CD14-positive monocyte (primary cell): ENCODE data around the gene GCC2. TPM values are rescaled to one million over a fixed set of nuclear protein-coding genes. Genes with fewer than 3 reads are reported as not detected.

Source experiments
- DNase-seq, 3 donors: peaks; one replicate each; pipeline ENCODE4 v3.0.0-alpha.2; 2011 to 2022
- H2AFZ ChIP-seq: 2 replicates; pipeline ENCODE4 v1.6.0; 2012; ENCODE audit warnings: mild to moderate bottlenecking, low read depth, low read length, inconsistent platforms; ENCODE audit not compliant: insufficient read depth, poor library complexity, severe bottlenecking
- H3K27ac ChIP-seq, 2 donors: 1 replicate in 1 of 2; 2 replicates in 1 of 2; pipeline ENCODE4 v1.5.1; 2012 to 2013; ENCODE audit warnings: low read length in 2 of 2, control low read depth in 1 of 2, inconsistent platforms in 1 of 2, low read depth in 1 of 2, mild to moderate bottlenecking in 1 of 2
- H3K27me3 ChIP-seq, 2 donors: one replicate each; pipeline versions ENCODE4 v1.6.0 to v1.6.1; 2011 to 2013; ENCODE audit warnings: low read length in 2 of 2; ENCODE audit not compliant: control insufficient read depth in 2 of 2, insufficient read depth in 2 of 2
- H3K36me3 ChIP-seq, 2 donors: replicated peaks in 1 of 2; 1 replicate in 1 of 2; 2 replicates in 1 of 2; pipeline versions ENCODE4 v1.5.1 to v1.6.1; 2012 to 2013; ENCODE audit warnings: low read length in 2 of 2, control low read depth in 1 of 2, inconsistent platforms in 1 of 2, mild to moderate bottlenecking in 1 of 2; ENCODE audit not compliant: insufficient read depth in 2 of 2, control insufficient read depth in 1 of 2
- H3K4me1 ChIP-seq, 2 donors: 1 replicate in 1 of 2; 2 replicates in 1 of 2; pipeline versions ENCODE4 v1.5.1 to v1.6.1; 2012 to 2013; ENCODE audit warnings: low read length in 2 of 2, control low read depth in 1 of 2, inconsistent platforms in 1 of 2, mild to moderate bottlenecking in 1 of 2, moderate library complexity in 1 of 2; ENCODE audit not compliant: insufficient read depth in 2 of 2, control insufficient read depth in 1 of 2
- H3K4me2 ChIP-seq: replicated peaks from 2 replicates; pipeline ENCODE3; 2012; ENCODE audit warnings: low read length, moderate library complexity, mild to moderate bottlenecking; ENCODE audit not compliant: poor library complexity, severe bottlenecking; ENCODE audit errors: extremely low read depth
- H3K4me3 ChIP-seq, 3 experiments: fragments of 200-600 bp in 1 of 3; sonication (generic) in 1 of 3; replicated peaks in 1 of 3; 1 replicate in 2 of 3; 2 replicates in 1 of 3; pipeline ENCODE4 v1.5.1; 2011 to 2013; ENCODE audit warnings: low read length in 3 of 3, mild to moderate bottlenecking in 3 of 3, control low read depth in 2 of 3, low read depth in 2 of 3, inconsistent platforms in 1 of 3, moderate library complexity in 1 of 3
- H3K79me2 ChIP-seq: 2 replicates; pipeline ENCODE4 v1.6.0; 2012; ENCODE audit warnings: mild to moderate bottlenecking, control low read depth, inconsistent platforms, low read length, moderate library complexity; ENCODE audit not compliant: insufficient read depth
- H3K9ac ChIP-seq: 2 replicates; pipeline ENCODE4 v1.6.0; 2017; ENCODE audit warnings: low read length, mild to moderate bottlenecking; ENCODE audit not compliant: insufficient read depth, poor library complexity, severe bottlenecking
- H3K9me3 ChIP-seq, 2 donors: replicated peaks in 1 of 2; 1 replicate in 1 of 2; 2 replicates in 1 of 2; pipeline versions ENCODE4 v1.5.1 to v1.6.1; 2012 to 2013; ENCODE audit warnings: low read length in 2 of 2, control low read depth in 1 of 2; ENCODE audit not compliant: control insufficient read depth in 1 of 2, insufficient read depth in 1 of 2
- H4K20me1 ChIP-seq: 2 replicates; pipeline ENCODE4 v1.6.0; 2012; ENCODE audit warnings: mild to moderate bottlenecking, low read length, control low read depth, moderate library complexity; ENCODE audit not compliant: insufficient read depth
- H3K27ac Mint-ChIP-seq, 7 donors: one replicate each; pipeline ENCODE4 v1.8.0; 2020; ENCODE audit warnings: mild to moderate bottlenecking in 7 of 7, mixed read lengths in 7 of 7, moderate library complexity in 6 of 7, inconsistent platforms in 2 of 7
- H3K27me3 Mint-ChIP-seq, 3 donors: one replicate each; pipeline ENCODE4 v1.8.0; 2021 to 2022; ENCODE audit warnings: low read depth in 3 of 3, mild to moderate bottlenecking in 3 of 3, mixed read lengths in 3 of 3, moderate library complexity in 3 of 3, inconsistent platforms in 1 of 3
- H3K36me3 Mint-ChIP-seq, 2 donors: one replicate each; pipeline ENCODE4 v1.8.0; 2020; ENCODE audit warnings: mixed read lengths in 2 of 2, inconsistent platforms in 1 of 2, mild to moderate bottlenecking in 1 of 2
- H3K4me1 Mint-ChIP-seq: one replicate; pipeline ENCODE4 v1.8.0; 2020; ENCODE audit warnings: mild to moderate bottlenecking, mixed read lengths
- H3K4me3 Mint-ChIP-seq, 2 donors: one replicate each; pipeline ENCODE4 v1.8.0; 2020; ENCODE audit warnings: mild to moderate bottlenecking in 2 of 2, mixed read lengths in 2 of 2, moderate library complexity in 1 of 2
- H3K9me3 Mint-ChIP-seq, 7 donors: one replicate each; pipeline ENCODE4 v1.8.0; 2020 to 2022; ENCODE audit warnings: mixed read lengths in 7 of 7, mild to moderate bottlenecking in 6 of 7, moderate library complexity in 6 of 7, inconsistent platforms in 2 of 7
- WGBS: methylation state at CpG from one replicate; pipeline ENCODE4 v1.1.5; 2013; ENCODE audit warnings: missing lambda C conversion rate; ENCODE audit not compliant: insufficient coverage; 5-methylcytosine and 5-hydroxymethylcytosine counted together
- intact Hi-C, 2 donors: fragments of 100-400 bp; cut with micrococcal nuclease; formaldehyde crosslinking; loops; one replicate each; pipeline versions ENCODE4 v1.15.0 to v1.15.1; 2023
- polyA plus RNA-seq, 3 donors: library from polyadenylated mRNA; depleted of rRNA in 1 of 3; unstranded in 2 of 3; stranded (reverse) in 1 of 3; fragments of 300-500 nt in 2 of 3; fragments of >200 nt in 1 of 3; fragmentation: Illumina TruSeq in 2 of 3; gene quantifications; 1 replicate in 2 of 3; 2 replicates in 1 of 3; pipeline ENCODE4 v1.2.3, GENCODE V29; 2012 to 2021
- TF ChIP-seq, protein P1 (sequence below): fragments of 200-600 bp; IDR thresholded peaks from one replicate; pipeline ENCODE4 v1.8.0; 2022; ENCODE audit warnings: antibody characterized with exemption, mild to moderate bottlenecking

Gene GCC2
- polyA plus RNA-seq, 3 donors = 6.0 to 13.7 (median 6.6) TPM

DNA sequence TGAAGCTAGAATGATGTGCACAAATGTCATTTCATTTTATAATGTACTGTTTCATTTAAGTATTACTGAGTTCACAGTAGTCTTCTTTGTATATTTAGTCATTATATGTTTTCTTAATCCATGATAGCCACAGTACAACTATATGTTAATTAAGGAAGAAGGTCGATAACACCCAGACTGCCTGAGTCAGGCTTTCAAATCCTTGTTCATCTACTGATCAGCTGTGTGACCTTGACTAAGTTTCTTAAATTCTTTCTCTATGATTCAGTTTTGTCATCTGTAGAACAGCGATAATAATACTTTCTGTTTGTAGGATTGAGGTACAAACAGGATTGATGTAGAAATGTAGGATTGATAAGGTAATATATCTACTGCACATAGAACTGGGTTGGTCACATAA, 5.4 kb downstream of the GCC2 start:
- H4K20me1 ChIP-seq = no peaks in the 10 kb centered on the region
- peaks cover 56 to 81% of the 10 kb centered on the region in 2 donors for H3K36me3 ChIP-seq
- DNase-seq = no peak
- H3K4me2 ChIP-seq = no peak overlapping the region
- H3K79me2 ChIP-seq = peaks cover 37% of the 10 kb centered on the region
- H3K4me3 ChIP-seq = no peak overlapping the region
- intact Hi-C loops = no loop called here
- H3K27ac ChIP-seq = no peak overlapping the region
- H3K27me3 ChIP-seq = no peaks in the 10 kb centered on the region
- no peak overlapping the region for H3K9ac ChIP-seq
- no peak overlapping the region for H2AFZ ChIP-seq
- H3K4me1 Mint-ChIP-seq = peaks cover 9% of the 10 kb centered on the region
- peaks cover 0 to 1% (median 0%) of the 10 kb centered on the region in 3 donors for H3K27me3 Mint-ChIP-seq
- peaks cover 0 to 12% of the 10 kb centered on the region in 2 donors for H3K9me3 ChIP-seq
- peaks cover 8 to 14% of the 10 kb centered on the region in 2 donors for H3K4me1 ChIP-seq
- TF ChIP-seq, protein P1, sequence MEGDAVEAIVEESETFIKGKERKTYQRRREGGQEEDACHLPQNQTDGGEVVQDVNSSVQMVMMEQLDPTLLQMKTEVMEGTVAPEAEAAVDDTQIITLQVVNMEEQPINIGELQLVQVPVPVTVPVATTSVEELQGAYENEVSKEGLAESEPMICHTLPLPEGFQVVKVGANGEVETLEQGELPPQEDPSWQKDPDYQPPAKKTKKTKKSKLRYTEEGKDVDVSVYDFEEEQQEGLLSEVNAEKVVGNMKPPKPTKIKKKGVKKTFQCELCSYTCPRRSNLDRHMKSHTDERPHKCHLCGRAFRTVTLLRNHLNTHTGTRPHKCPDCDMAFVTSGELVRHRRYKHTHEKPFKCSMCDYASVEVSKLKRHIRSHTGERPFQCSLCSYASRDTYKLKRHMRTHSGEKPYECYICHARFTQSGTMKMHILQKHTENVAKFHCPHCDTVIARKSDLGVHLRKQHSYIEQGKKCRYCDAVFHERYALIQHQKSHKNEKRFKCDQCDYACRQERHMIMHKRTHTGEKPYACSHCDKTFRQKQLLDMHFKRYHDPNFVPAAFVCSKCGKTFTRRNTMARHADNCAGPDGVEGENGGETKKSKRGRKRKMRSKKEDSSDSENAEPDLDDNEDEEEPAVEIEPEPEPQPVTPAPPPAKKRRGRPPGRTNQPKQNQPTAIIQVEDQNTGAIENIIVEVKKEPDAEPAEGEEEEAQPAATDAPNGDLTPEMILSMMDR = no peak
- no CpG with 5 or more reads among the region's 2 CpGs for WGBS
- H3K27ac Mint-ChIP-seq = no peak overlapping the region
- H3K36me3 Mint-ChIP-seq = peaks cover 72 to 82% of the 10 kb centered on the region in 2 donors
- no peak overlapping the region for H3K4me3 Mint-ChIP-seq
- peaks cover 10 to 25% (median 15%) of the 10 kb centered on the region in 7 donors for H3K9me3 Mint-ChIP-seq

DNA sequence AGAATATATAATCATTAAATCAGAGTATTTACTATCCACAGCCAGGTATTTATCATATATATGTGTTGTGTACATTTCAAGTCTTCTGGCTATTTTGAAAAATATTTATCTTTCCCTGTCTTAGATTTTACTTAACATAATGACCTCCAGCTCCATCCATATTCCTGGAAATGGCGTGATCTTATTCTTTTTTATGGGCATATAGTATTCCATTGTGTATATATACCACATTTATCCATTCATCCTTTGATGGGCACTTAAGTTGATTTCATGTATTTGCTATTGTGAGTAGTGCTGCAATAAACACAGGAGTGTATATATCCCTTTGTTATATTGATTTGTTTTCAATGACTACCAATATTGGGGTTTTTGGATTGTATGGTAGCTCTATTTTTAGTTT, 6.6 kb downstream of the GCC2 start:
- H3K4me1 ChIP-seq = peaks cover 0 to 6% of the 10 kb centered on the region in 2 donors
- no peak overlapping the region for H3K4me3 ChIP-seq
- no peak overlapping the region for H3K4me2 ChIP-seq
- H4K20me1 ChIP-seq = no peaks in the 10 kb centered on the region
- TF ChIP-seq, protein P1 = no peak
- peaks cover 6% of the 10 kb centered on the region for H3K4me1 Mint-ChIP-seq
- H3K27me3 ChIP-seq = no peaks in the 10 kb centered on the region
- peaks cover 11 to 27% (median 15%) of the 10 kb centered on the region in 7 donors for H3K9me3 Mint-ChIP-seq
- H3K36me3 ChIP-seq = peaks cover 61 to 90% of the 10 kb centered on the region in 2 donors
- no peak overlapping the region for H3K9ac ChIP-seq
- peaks cover 0 to 12% of the 10 kb centered on the region in 2 donors for H3K9me3 ChIP-seq
- WGBS = no CpG with 5 or more reads among the region's 1 CpG
- H2AFZ ChIP-seq = no peak overlapping the region
- H3K27me3 Mint-ChIP-seq = peaks cover 0 to under 1% (median 0%) of the 10 kb centered on the region in 3 donors
- no peak overlapping the region for H3K27ac ChIP-seq
- H3K79me2 ChIP-seq = peaks cover 29% of the 10 kb centered on the region
- peak overlapping the region in 1 of 7 donors; percentile 82 for H3K27ac Mint-ChIP-seq
- no peak for DNase-seq
- H3K36me3 Mint-ChIP-seq = peaks cover 77 to 93% of the 10 kb centered on the region in 2 donors
- intact Hi-C loops = no loop called here
- H3K4me3 Mint-ChIP-seq = no peak overlapping the region
